Left lung (tissue), 10 donors: ENCODE results near the gene WDR70. TPM values are rescaled to one million over a fixed set of nuclear protein-coding genes. Genes with fewer than 3 reads are reported as not detected.

Experiments used
- ATAC-seq: fragments of 200-7000 bp; cut with Tn5 transposase; one replicate; pipeline ENCODE4 v1.9.1; 2020; ENCODE audit warnings: moderate library complexity
- DNase-seq, 4 donors: peaks; one replicate each; pipeline ENCODE4 v3.0.0-alpha.2; 2013 to 2020
- H3K27ac ChIP-seq, 2 donors: fragments of 200-600 bp; sonication (generic) in 1 of 2; one replicate each; pipeline versions ENCODE4 v1.5.0 to v1.8.0; 2020 to 2021
- H3K27me3 ChIP-seq, 2 donors: fragments of 200-600 bp; sonication (generic) in 1 of 2; one replicate each; pipeline versions ENCODE4 v1.5.0 to v1.8.0; 2020 to 2021
- H3K36me3 ChIP-seq, 2 donors: fragments of 200-600 bp; sonication (generic) in 1 of 2; one replicate each; pipeline versions ENCODE4 v1.5.0 to v1.8.0; 2020 to 2021
- H3K4me1 ChIP-seq, 2 donors: fragments of 200-600 bp; one replicate each; pipeline ENCODE4 v1.8.0; 2021
- H3K4me3 ChIP-seq, 2 donors: fragments of 200-600 bp; sonication (generic) in 1 of 2; one replicate each; pipeline versions ENCODE4 v1.5.0 to v1.8.0; 2020 to 2021; ENCODE audit warnings: mild to moderate bottlenecking in 1 of 2
- H3K9me3 ChIP-seq, 2 donors: fragments of 200-600 bp; sonication (generic) in 1 of 2; one replicate each; pipeline versions ENCODE4 v1.5.0 to v1.8.0; 2020 to 2021
- CTCF ChIP-seq, 2 donors: fragments of 200-600 bp; sonication (generic) in 1 of 2; IDR thresholded peaks; one replicate each; pipeline versions ENCODE4 v1.5.0 to v1.8.0; 2021; ENCODE audit warnings: antibody characterized with exemption in 2 of 2
- intact Hi-C, 2 donors: fragments of 100-400 bp; cut with DNase I; formaldehyde crosslinking; loops; one replicate each; pipeline versions ENCODE4 v1.11.2 to v1.14.2; 2022
- polyA plus RNA-seq, 6 donors: library from polyadenylated mRNA; unstranded; fragments of 120-200 nt; gene quantifications; one replicate each; pipeline ENCODE4 v1.2.1, GENCODE V29; 2013; ENCODE audit not compliant: insufficient read length in 6 of 6
- total RNA-seq, 2 donors: library from RNA; stranded (reverse); fragmentation: NEBNext Ultra II Directional; extraction: Animal tissue kit (Norgen Biotek cat#: 25700); gene quantifications; one replicate each; pipeline ENCODE4 v1.2.1, GENCODE V29; 2021
- donor health status: DM: no; HTN: yes; CAD: no.
- donor health status: DM: no; HTN: no; CAD: no.

Gene WDR70
- total and polyA plus RNA-seq, 8 donors = 21.9 to 59.2 (median 47.5) TPM

GRCh38 chr5:37695647-37696046 lies 316.5 kb downstream of the WDR70 start:
- Histone ChIP-seq H3K4me1 (no peaks in the 10 kb centered on the region), H3K36me3 (no peaks in the 10 kb centered on the region), H3K4me3 (no peak overlapping the region), H3K27me3 (no peaks in the 10 kb centered on the region), H3K27ac (no peak overlapping the region), H3K9me3 (peaks cover 0 to 7% of the 10 kb centered on the region in 2 donors)
- intact Hi-C loops = no loop called here
- no peak for TF ChIP-seq CTCF (IDR thresholded peaks at IDR 0.05)
- DNase-seq (no peak), ATAC-seq (no peak)

- ATAC-seq (peak; percentile 39), DNase-seq (no peak)
- Histone ChIP-seq H3K9me3 (peaks cover 0 to 7% of the 10 kb centered on the region in 2 donors), H3K27me3 (no peaks in the 10 kb centered on the region), H3K4me1 (no peaks in the 10 kb centered on the region), H3K4me3 (no peak overlapping the region), H3K27ac (no peak overlapping the region), H3K36me3 (no peaks in the 10 kb centered on the region)
- intact Hi-C loops = no loop called here
- no peak for TF ChIP-seq CTCF (IDR thresholded peaks at IDR 0.05)
These were observed 317.3 kb downstream of the WDR70 start for GRCh38 chr5:37696190-37697021.

GRCh38 chr5:37701868-37702267 lies 322.8 kb downstream of the WDR70 start:
- intact Hi-C loops = no loop called here
- TF ChIP-seq CTCF (IDR thresholded peaks at IDR 0.05) = no peak

GRCh38 chr5:37703841-37704241 lies 324.7 kb downstream of the WDR70 start:
- Histone ChIP-seq H3K27ac (no peak overlapping the region), H3K9me3 (no peaks in the 10 kb centered on the region), H3K36me3 (peaks cover 0 to 8% of the 10 kb centered on the region in 2 donors), H3K4me1 (no peaks in the 10 kb centered on the region), H3K27me3 (no peaks in the 10 kb centered on the region), H3K4me3 (no peak overlapping the region)
- no peak for TF ChIP-seq CTCF (IDR thresholded peaks at IDR 0.05)
- intact Hi-C loops = no loop called here
- DNase-seq = no peak
- no peak for ATAC-seq

More at GRCh38 chr5:37701868-37702267, 322.8 kb downstream of the WDR70 start:
- H3K27ac ChIP-seq = no peak overlapping the region
- H3K9me3 ChIP-seq = no peaks in the 10 kb centered on the region
- ATAC-seq = no peak
- no peaks in the 10 kb centered on the region for H3K27me3 ChIP-seq
- peaks cover 0 to 8% of the 10 kb centered on the region in 2 donors for H3K36me3 ChIP-seq
- no peak overlapping the region for H3K4me3 ChIP-seq
- DNase-seq = no peak
- no peaks in the 10 kb centered on the region for H3K4me1 ChIP-seq

- peaks cover 0 to 8% of the 10 kb centered on the region in 2 donors for H3K36me3 ChIP-seq
- intact Hi-C loops = no loop called here
- no peak for DNase-seq
- TF ChIP-seq CTCF (IDR thresholded peaks at IDR 0.05) = no peak
- H3K27ac ChIP-seq = no peak overlapping the region
- H3K4me1 ChIP-seq = no peaks in the 10 kb centered on the region
- ATAC-seq = no peak
- no peaks in the 10 kb centered on the region for H3K27me3 ChIP-seq
- no peaks in the 10 kb centered on the region for H3K9me3 ChIP-seq
- no peak overlapping the region for H3K4me3 ChIP-seq
These were observed 325.3 kb downstream of the WDR70 start for GRCh38 chr5:37704406-37704805.
